Activated CD8-positive, alpha-beta T cell treated with anti-CD3 and anti-CD28 coated beads for 36 hours (primary cell): Measurements from ENCODE around the gene LAMA4. TPM values are rescaled to one million over a fixed set of nuclear protein-coding genes. Genes with fewer than 3 reads are reported as not detected.

ENCODE experiments used
- ATAC-seq: fragments of 200-7000 bp; cut with Tn5 transposase; one replicate; pipeline ENCODE4 v1.10.0; 2021; ENCODE audit warnings: mild to moderate bottlenecking, moderate library complexity
- CTCF ChIA-PET: fragments of 350-600 bp; sonication (Branson Sonifier 250); formaldehyde crosslinking; loops from one replicate; lab custom pipeline; 2021; ENCODE audit warnings: antibody characterized with exemption; lab: Charles Lee
- POLR2A ChIA-PET: fragments of 350-600 bp; sonication (Branson Sonifier 250); formaldehyde crosslinking; loops from one replicate; lab custom pipeline; 2021; ENCODE audit warnings: antibody characterized with exemption; lab: Charles Lee
- DNase-seq: peaks from one replicate; pipeline ENCODE4 v3.0.0-alpha.2; 2020
- H3K27ac Mint-ChIP-seq: one replicate; pipeline ENCODE4 v1.8.0; 2021; ENCODE audit warnings: mild to moderate bottlenecking, mixed read lengths
- H3K27me3 Mint-ChIP-seq: one replicate; pipeline ENCODE4 v1.8.0; 2021; ENCODE audit warnings: mixed read lengths
- H3K36me3 Mint-ChIP-seq: one replicate; pipeline ENCODE4 v1.8.0; 2021; ENCODE audit warnings: low read depth, mixed read lengths
- H3K4me1 Mint-ChIP-seq: one replicate; pipeline ENCODE4 v1.8.0; 2021; ENCODE audit warnings: low read depth, mixed read lengths
- H3K4me3 Mint-ChIP-seq: one replicate; pipeline ENCODE4 v1.8.0; 2021; ENCODE audit warnings: mild to moderate bottlenecking, moderate library complexity, mixed read lengths
- H3K9me3 Mint-ChIP-seq: one replicate; pipeline ENCODE4 v1.8.0; 2021; ENCODE audit warnings: mixed read lengths
- CTCF ChIP-seq: fragments of 200-600 bp; IDR thresholded peaks from one replicate; pipeline ENCODE4 v1.8.0; 2022; ENCODE audit warnings: antibody characterized with exemption, mild to moderate bottlenecking
- intact Hi-C: fragments of 100-400 bp; cut with micrococcal nuclease; formaldehyde crosslinking; loops from one replicate; pipeline ENCODE4 v1.10.0; 2022
- total RNA-seq, 2 experiments: library from RNA; stranded (reverse); gene quantifications; one replicate each; pipeline ENCODE4 v1.2.3, GENCODE V29; 2021

The LAMA4 gene
- total RNA-seq, 2 experiments from 2014 or later = not detected

DNA sequence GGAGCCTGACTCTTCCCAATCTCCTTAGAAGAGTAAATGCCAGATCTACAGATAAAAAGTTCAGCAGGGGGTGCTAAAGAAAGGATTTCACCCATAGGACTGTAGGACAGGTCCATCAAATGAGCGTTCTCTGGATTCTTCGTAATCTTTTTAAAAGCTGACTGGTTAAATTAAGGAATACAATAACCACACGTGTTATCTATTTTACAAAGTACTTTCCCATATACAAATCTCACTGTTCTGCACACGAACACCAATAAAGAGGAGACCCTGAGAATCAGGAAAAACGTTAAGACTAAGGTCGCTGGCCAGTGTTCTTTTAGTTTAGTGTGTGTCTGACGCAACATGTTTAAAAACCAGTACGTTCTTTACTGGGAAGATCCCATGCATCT, 167.6 kb downstream of the LAMA4 start:
- intact Hi-C loops = loop anchor here (1.0 to 2.0 kb wide), 2 partner anchors 68 to 77 kb away; no protein-coding TSS in a partner anchor
- Mint-ChIP-seq H3K36me3 (peaks cover 6% of the 10 kb centered on the region), H3K27me3 (peaks cover 6% of the 10 kb centered on the region), H3K27ac (no peak overlapping the region), H3K4me3 (no peak overlapping the region), H3K4me1 (peaks cover 12% of the 10 kb centered on the region), H3K9me3 (no peaks in the 10 kb centered on the region)
- no peak for ATAC-seq
- TF ChIP-seq CTCF = peak; percentile 47
- DNase-seq = no peak
- ChIA-PET CTCF (interaction anchor here (0.8 to 4.7 kb wide), 19 partner anchors 8 to 828 kb away, joined by 3 to 161 read pairs (median 5); a partner anchor contains a TSS), POLR2A (interaction anchor here (0.6 to 2.5 kb wide), 7 partner anchors 9 to 828 kb away, joined by 3 to 8 read pairs (median 4); no protein-coding TSS in a partner anchor)

GRCh38 chr6:112085286-112086065, 168.9 kb downstream of the LAMA4 start:
- no peak for TF ChIP-seq CTCF
- DNase-seq (no peak), ATAC-seq (no peak)
- ChIA-PET POLR2A (interaction anchor here (0.6 to 0.8 kb wide), 2 partner anchors 16 to 57 kb away, joined by 3 read pairs; no protein-coding TSS in a partner anchor), CTCF (interaction anchor here (0.8 to 4.7 kb wide), 8 partner anchors 12 to 827 kb away, joined by 3 to 161 read pairs (median 5); a partner anchor contains a TSS)
- H3K4me1 Mint-ChIP-seq = peaks cover 12% of the 10 kb centered on the region
- H3K36me3 Mint-ChIP-seq = peaks cover 6% of the 10 kb centered on the region
- peak overlapping the region; percentile 58 for H3K4me3 Mint-ChIP-seq
- H3K9me3 Mint-ChIP-seq = no peaks in the 10 kb centered on the region
- intact Hi-C loops = loop anchor here (1.0 to 2.0 kb wide), 2 partner anchors 69 to 78 kb away; no protein-coding TSS in a partner anchor
- H3K27ac Mint-ChIP-seq = no peak overlapping the region
- H3K27me3 Mint-ChIP-seq = peaks cover 3% of the 10 kb centered on the region

DNA sequence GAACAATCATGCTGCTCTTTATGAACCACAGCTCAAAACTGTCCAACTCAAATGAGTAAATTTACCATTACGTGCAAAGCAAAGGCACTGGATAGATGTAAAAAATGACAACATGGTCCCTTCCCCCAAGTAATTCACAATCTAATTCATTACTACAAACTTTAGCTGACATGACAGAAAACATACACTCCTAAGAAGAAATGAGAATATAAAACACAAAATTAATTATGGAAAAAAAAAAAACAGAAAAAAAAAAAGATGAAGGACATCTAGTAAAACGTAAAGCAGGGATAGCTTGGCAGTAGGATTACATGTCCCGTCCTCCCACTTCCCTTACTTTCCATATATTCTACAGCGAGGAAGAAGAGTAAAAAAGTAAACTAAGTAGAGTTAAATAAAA, 172.8 kb downstream of the LAMA4 start:
- no peak for ATAC-seq
- H3K36me3 Mint-ChIP-seq = peaks cover 16% of the 10 kb centered on the region
- H3K4me1 Mint-ChIP-seq = peaks cover 10% of the 10 kb centered on the region
- H3K4me3 Mint-ChIP-seq = no peak overlapping the region
- H3K27me3 Mint-ChIP-seq = no peaks in the 10 kb centered on the region
- intact Hi-C loops = no loop called here
- H3K27ac Mint-ChIP-seq = no peak overlapping the region
- no peak for TF ChIP-seq CTCF
- no peak for DNase-seq
- ChIA-PET CTCF (interaction anchor here (0.6 to 2.9 kb wide), 3 partner anchors 14 to 82 kb away, joined by 3 to 20 read pairs (median 3); no protein-coding TSS in a partner anchor), POLR2A (no interaction called here)
- no peaks in the 10 kb centered on the region for H3K9me3 Mint-ChIP-seq

DNA sequence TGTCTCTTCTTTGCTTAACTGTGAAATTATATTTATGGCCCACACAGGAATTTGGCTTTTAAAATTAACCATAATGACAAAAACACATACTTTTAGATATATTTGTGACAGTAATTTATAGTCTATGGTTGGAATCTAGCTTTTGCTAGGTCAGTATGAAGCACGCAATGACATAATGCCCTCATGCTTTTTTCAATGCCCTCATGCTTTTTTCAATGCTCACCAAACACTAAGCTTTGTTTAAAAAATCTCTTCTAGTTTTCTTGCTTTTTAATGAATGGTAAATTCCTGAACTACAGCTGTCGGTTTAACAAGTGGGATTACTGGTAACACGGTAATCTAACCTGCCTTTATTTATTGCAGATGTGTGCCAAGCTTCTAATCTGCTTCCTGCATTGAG, 187.8 kb downstream of the LAMA4 start:
- ChIA-PET CTCF (interaction anchor here (2.1 kb wide), 1 partner anchor 96 kb away, joined by 5 read pairs; no protein-coding TSS in a partner anchor), POLR2A (no interaction called here)
- H3K4me1 Mint-ChIP-seq = no peaks in the 10 kb centered on the region
- no peak for DNase-seq
- H3K36me3 Mint-ChIP-seq = peaks cover under 1% of the 10 kb centered on the region
- no peak for ATAC-seq
- H3K4me3 Mint-ChIP-seq = no peak overlapping the region
- peaks cover 2% of the 10 kb centered on the region for H3K27me3 Mint-ChIP-seq
- H3K27ac Mint-ChIP-seq = no peak overlapping the region
- no peak for TF ChIP-seq CTCF
- no peaks in the 10 kb centered on the region for H3K9me3 Mint-ChIP-seq
- intact Hi-C loops = no loop called here
